Keratinocyte (primary cell): ENCODE measurements around the gene GNAT3. TPM values are rescaled to one million over a fixed set of nuclear protein-coding genes. Genes with fewer than 3 reads are reported as not detected.

Experiments
- DNase-seq: peaks from one replicate; pipeline ENCODE4 v3.0.0-alpha.2; 2011; ENCODE audit warnings: low read depth, missing footprints, low spot score
- FAIRE-seq: peaks from 2 replicates; lab custom pipeline; 2011; peaks lifted over from hg19 to GRCh38; lab: Jason Lieb, UNC
- H2AFZ ChIP-seq: 2 replicates; pipeline ENCODE4 v1.6.0; 2012; ENCODE audit warnings: low read length, control low read depth, inconsistent platforms; ENCODE audit not compliant: control insufficient read depth
- H3K27ac ChIP-seq: 2 replicates; pipeline ENCODE4 v1.5.1; 2011; ENCODE audit warnings: low read length; ENCODE audit not compliant: control insufficient read depth, insufficient read depth
- H3K27me3 ChIP-seq: 3 replicates; pipeline ENCODE4 v1.6.0; 2011; ENCODE audit warnings: low read length; ENCODE audit not compliant: control insufficient read depth, insufficient read depth; ENCODE audit errors: extremely low read depth
- H3K36me3 ChIP-seq, 2 experiments: 2 replicates in 1 of 2; 3 replicates in 1 of 2; pipeline ENCODE4 v1.5.1; 2011; ENCODE audit warnings: low read length in 2 of 2, mild to moderate bottlenecking in 1 of 2; ENCODE audit not compliant: control insufficient read depth in 2 of 2, insufficient read depth in 2 of 2; ENCODE audit errors: extremely low read depth in 1 of 2
- H3K4me1 ChIP-seq: 3 replicates; pipeline ENCODE4 v1.5.1; 2011; ENCODE audit warnings: low read length; ENCODE audit not compliant: control insufficient read depth, insufficient read depth; ENCODE audit errors: extremely low read depth
- H3K4me2 ChIP-seq: 3 replicates; pipeline ENCODE4 v1.6.0; 2011; ENCODE audit warnings: low read depth, low read length; ENCODE audit not compliant: control insufficient read depth, insufficient read depth; ENCODE audit errors: extremely low read depth
- H3K4me3 ChIP-seq, 3 experiments: fragments of 200-600 bp in 1 of 3; sonication (generic) in 1 of 3; 2 replicates in 2 of 3; 3 replicates in 1 of 3; pipeline ENCODE4 v1.5.1; 2011 to 2016; ENCODE audit warnings: low read length in 3 of 3, mild to moderate bottlenecking in 3 of 3, control low read depth in 2 of 3, inconsistent platforms in 1 of 3, low read depth in 1 of 3, mixed read lengths in 1 of 3, mixed run types in 1 of 3, moderate library complexity in 1 of 3; ENCODE audit not compliant: control insufficient read depth in 2 of 3, insufficient read depth in 2 of 3; ENCODE audit errors: extremely low read depth in 1 of 3
- H3K79me2 ChIP-seq: 2 replicates; pipeline ENCODE4 v1.6.0; 2012; ENCODE audit warnings: low read length; ENCODE audit not compliant: control insufficient read depth, insufficient read depth
- H3K9ac ChIP-seq: 3 replicates; pipeline ENCODE4 v1.6.0; 2011; ENCODE audit warnings: low read length; ENCODE audit not compliant: control insufficient read depth, insufficient read depth; ENCODE audit errors: extremely low read depth
- H3K9me1 ChIP-seq: 3 replicates; pipeline ENCODE4 v1.6.0; 2011; ENCODE audit warnings: low read length; ENCODE audit not compliant: control insufficient read depth, insufficient read depth; ENCODE audit errors: extremely low read depth
- H3K9me3 ChIP-seq: 2 replicates; pipeline ENCODE4 v1.5.1; 2012; ENCODE audit warnings: low read depth, low read length; ENCODE audit not compliant: control insufficient read depth
- H4K20me1 ChIP-seq: 3 replicates; pipeline ENCODE4 v1.6.0; 2011; ENCODE audit warnings: low read length; ENCODE audit not compliant: control insufficient read depth, insufficient read depth; ENCODE audit errors: extremely low read depth
- CTCF ChIP-seq, 3 experiments: IDR thresholded peaks in 1 of 3; conservative IDR thresholded peaks in 1 of 3; optimal IDR thresholded peaks in 1 of 3; 2 replicates in 2 of 3; 3 replicates in 1 of 3; pipeline versions ENCODE3 to v1.5.1; 2011; ENCODE audit warnings: low read length in 3 of 3, mild to moderate bottlenecking in 3 of 3, moderate library complexity in 2 of 3, control low read depth in 1 of 3, inconsistent platforms in 1 of 3; ENCODE audit not compliant: insufficient read depth in 2 of 3; ENCODE audit errors: extremely low read depth in 1 of 3
- EZH2 ChIP-seq: IDR thresholded peaks from one replicate; pipeline ENCODE4 v1.6.1; 2012; ENCODE audit warnings: inconsistent platforms, mild to moderate bottlenecking, low read length, moderate library complexity
- dilution Hi-C: fragments of 300-500 bp; cut with MboI; formaldehyde crosslinking; loops from one replicate; pipeline ENCODE4 v1.7.0; 2020; ENCODE audit warnings: low sequenced_read_pairs; ENCODE audit not compliant: extremely low pct_ligation_motif_present
- polyA plus RNA-seq, 5 experiments: library from polyadenylated mRNA; depleted of rRNA in 3 of 5; stranded (reverse) in 3 of 5; stranded (forward) in 1 of 5; unstranded in 1 of 5; fragments of >200 nt; gene quantifications; 1 replicate in 1 of 5; 2 replicates in 3 of 5; 3 replicates in 1 of 5; pipeline versions ENCODE4 v1.2.1 to v1.2.3, GENCODE V29; 2011 to 2012; ENCODE audit warnings: missing spikeins in 2 of 5, low read depth in 1 of 5, low replicate concordance in 1 of 5

Gene GNAT3
- polyA plus RNA-seq, 1 donor (not counting 4 experiments of a cell fraction or from before 2014, with no cell fraction given), result not detected

GRCh38 chr7:80450621-80451308 is 61.1 kb downstream of the GNAT3 start:
- Histone ChIP-seq H3K9me1 (no peaks in the 10 kb centered on the region), H3K36me3 (no peaks in the 10 kb centered on the region), H3K4me1 (peaks cover 4% of the 10 kb centered on the region), H3K9ac (no peak overlapping the region), H3K4me2 (no peak overlapping the region), H3K27ac (no peak overlapping the region), H3K27me3 (no peaks in the 10 kb centered on the region), H4K20me1 (no peaks in the 10 kb centered on the region), H3K9me3 (no peaks in the 10 kb centered on the region), H3K79me2 (no peaks in the 10 kb centered on the region), H3K4me3 (no peak overlapping the region), H2AFZ (no peak overlapping the region)
- dilution Hi-C loops, result no loop called here
- DNase-seq (no peak), FAIRE-seq (no peak)
- TF ChIP-seq CTCF (optimal IDR thresholded peaks at IDR 0.05 in 1 of 3, IDR thresholded peaks at IDR 0.05 in 1 of 3, conservative IDR thresholded peaks at IDR 0.05 in 1 of 3; ENCODE audit: extremely low read depth in 1 of 3, insufficient read depth in 2 of 3, low read length in 3 of 3) (no peak), EZH2 (no peak)

GRCh38 chr7:80449836-80450235 is 62.0 kb downstream of the GNAT3 start:
- H3K9ac ChIP-seq, result no peak overlapping the region
- no peak overlapping the region for H3K4me3 ChIP-seq
- no peaks in the 10 kb centered on the region for H4K20me1 ChIP-seq
- FAIRE-seq, result no peak
- dilution Hi-C loops, result loop anchor here (25.0 kb wide), 1 partner anchor 212 kb away; no protein-coding TSS in a partner anchor
- H2AFZ ChIP-seq, result no peak overlapping the region
- no peak overlapping the region for H3K4me2 ChIP-seq
- no peaks in the 10 kb centered on the region for H3K79me2 ChIP-seq
- TF ChIP-seq CTCF (optimal IDR thresholded peaks at IDR 0.05 in 1 of 3, IDR thresholded peaks at IDR 0.05 in 1 of 3, conservative IDR thresholded peaks at IDR 0.05 in 1 of 3; ENCODE audit: extremely low read depth in 1 of 3, insufficient read depth in 2 of 3, low read length in 3 of 3) (no peak), EZH2 (no peak)
- no peak for DNase-seq
- H3K4me1 ChIP-seq, result peaks cover 4% of the 10 kb centered on the region
- no peaks in the 10 kb centered on the region for H3K36me3 ChIP-seq
- H3K9me1 ChIP-seq, result no peaks in the 10 kb centered on the region
- no peaks in the 10 kb centered on the region for H3K9me3 ChIP-seq
- H3K27ac ChIP-seq, result no peak overlapping the region
- no peaks in the 10 kb centered on the region for H3K27me3 ChIP-seq
